NT2/D1 (cell line): Measurements from ENCODE around the gene CNNM3.

ENCODE experiments used
- SUZ12 ChIP-seq: IDR thresholded peaks from 2 replicates; pipeline ENCODE4 v1.6.1; 2011; ENCODE audit not compliant: insufficient read length, insufficient read depth; ENCODE audit errors: extremely low read depth
- ZNF274 ChIP-seq: IDR thresholded peaks from 2 replicates; pipeline ENCODE4 v1.6.1; 2011; ENCODE audit warnings: mild to moderate bottlenecking, low read depth, low read length

DNA sequence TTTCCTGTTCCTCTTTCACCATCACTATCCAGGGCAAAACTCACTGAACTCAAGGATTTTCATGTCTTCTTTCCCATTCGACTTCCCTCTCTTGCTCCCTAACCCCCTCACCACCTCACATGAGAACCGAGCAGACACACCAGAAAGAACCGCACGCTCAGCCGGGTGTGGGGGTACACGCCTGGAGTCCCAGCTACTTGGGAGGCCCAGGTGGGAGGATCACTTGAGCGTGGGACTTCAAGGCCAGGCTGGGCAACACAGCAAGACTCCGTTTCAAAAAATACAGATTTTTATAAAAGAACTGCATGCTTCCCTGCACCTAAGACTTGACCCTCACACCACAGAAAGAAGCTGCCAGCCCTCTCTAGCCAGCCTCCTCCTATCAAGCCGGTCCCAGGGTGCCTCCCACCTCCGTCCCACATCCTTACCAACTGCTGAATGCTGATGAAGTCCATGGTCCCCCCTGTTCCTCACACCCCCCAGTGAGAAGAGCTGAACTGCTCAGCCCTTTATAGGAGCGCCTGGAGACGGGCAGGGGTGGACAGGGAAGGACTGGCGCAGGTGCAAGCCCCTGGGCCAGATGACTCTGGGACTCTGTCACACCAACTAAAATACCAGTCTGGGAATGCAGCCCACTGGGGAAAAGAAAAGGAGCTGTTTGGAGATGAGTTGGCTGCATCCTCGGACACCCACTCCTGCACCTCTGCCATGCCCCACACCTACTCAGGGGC, 27.6 kb downstream of the CNNM3 start, which contains the start of gene ANKRD23:
- TF ChIP-seq ZNF274 = no peak
- no peak for TF ChIP-seq SUZ12
